HTERT RPE-1 (cell line): ENCODE results near the gene LIN37.

Experiments used
- in situ Hi-C: fragments of 300-500 bp; cut with MboI; formaldehyde crosslinking; loops from 4 replicates; pipeline ENCODE4 v1.14.3; 2020; ENCODE audit warnings: low sequenced_read_pairs

Gene LIN37

DNA sequence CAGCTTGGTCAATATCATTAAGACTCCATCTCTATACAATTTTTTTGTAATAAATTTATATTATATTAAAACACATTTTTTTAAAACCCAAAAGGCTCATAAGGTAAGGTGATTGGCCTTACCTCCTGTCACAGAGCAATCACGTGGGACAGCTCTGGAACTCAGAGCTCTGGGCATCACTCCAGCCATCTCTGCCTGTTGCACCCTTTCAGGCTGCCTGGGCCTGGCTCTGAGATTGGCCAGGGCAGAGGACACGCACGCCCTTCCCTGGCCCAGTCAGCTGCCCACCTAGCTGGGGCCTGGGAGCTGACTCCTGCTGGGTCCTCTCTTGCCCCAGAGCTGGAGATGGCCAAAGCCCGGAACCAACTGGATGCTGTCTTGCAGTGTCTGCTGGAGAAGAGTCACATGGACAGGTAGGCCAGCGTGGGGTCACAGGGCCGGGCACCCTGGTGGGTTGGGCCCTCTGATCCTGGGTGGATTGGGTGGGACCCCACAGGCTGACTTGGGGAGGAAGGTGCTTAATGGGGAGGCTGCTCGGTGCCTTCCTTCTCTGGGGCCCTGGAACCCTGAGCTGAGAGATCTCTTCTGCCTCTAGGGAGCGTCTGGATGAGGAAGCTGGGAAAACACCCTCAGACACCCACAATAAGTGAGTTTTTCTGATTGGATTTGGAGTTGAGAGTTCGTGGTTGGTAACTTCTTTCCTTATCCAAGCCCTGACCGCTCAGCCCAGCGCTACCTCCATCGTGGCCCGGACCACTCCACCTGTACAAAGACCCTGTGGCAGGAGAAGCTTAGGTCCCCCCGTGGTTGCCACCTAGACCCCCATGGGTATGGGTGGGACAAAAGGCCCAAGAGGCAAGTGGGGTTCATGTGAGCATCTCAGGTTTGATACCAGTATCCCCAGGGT lies 3.7 kb downstream of the LIN37 start:
- in situ Hi-C loops = no loop called here

DNA sequence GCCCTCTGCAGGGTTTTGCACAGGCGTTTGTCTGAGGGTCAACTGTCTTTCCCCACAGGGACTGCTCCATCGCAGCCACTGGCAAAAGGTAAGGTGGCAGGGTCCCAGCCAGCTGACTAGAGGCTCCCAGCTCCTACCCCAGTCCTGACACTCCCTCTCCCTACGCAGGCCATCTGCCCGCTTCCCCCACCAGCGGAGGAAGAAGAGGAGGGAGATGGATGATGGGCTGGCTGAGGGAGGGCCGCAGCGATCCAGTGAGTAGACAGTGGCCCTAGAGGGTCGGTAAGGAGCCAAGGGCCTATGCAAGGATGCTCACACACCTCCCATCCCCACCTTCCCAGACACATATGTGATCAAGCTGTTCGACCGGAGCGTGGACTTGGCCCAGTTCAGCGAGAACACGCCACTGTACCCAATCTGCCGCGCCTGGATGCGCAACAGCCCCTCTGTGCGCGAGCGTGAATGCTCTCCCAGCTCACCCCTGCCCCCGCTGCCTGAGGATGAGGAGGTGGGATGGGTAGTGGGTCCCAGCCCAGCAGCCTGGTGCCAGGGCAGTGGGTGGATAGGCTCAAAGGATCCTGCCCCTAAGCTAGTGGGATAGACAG lies 4.5 kb downstream of the LIN37 start:
- in situ Hi-C loops = no loop called here

DNA sequence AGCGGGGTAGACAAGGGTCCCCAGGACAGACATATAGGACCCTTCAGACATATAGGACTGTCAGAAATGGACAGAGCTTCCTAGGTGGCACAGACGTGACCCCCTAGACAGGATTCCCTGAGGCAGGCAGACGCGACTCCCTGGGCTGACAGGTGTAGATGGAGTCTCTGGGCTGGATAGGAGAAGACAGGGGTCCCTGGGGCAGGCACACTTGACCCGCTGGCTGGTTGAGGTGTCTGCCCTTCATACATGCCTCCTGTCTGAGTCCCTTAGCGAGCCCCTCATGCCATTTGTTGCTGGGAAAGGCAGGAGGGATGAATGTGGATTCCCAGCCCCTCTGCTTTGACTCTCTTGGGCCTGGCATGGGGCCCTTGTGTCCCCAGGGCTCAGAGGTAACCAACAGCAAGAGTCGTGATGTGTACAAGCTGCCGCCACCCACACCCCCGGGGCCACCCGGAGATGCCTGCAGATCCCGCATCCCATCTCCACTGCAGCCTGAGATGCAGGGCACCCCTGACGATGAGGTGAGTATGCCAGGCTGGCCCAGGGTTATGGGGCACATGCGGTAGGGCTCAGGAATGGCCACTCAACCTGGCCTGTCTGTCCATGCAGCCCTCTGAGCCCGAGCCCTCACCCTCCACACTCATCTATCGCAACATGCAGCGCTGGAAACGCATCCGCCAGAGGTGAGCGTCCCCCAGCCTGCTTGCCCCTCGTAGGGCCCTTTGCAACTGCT lies 5.4 kb downstream of the LIN37 start:
- in situ Hi-C loops = no loop called here

DNA sequence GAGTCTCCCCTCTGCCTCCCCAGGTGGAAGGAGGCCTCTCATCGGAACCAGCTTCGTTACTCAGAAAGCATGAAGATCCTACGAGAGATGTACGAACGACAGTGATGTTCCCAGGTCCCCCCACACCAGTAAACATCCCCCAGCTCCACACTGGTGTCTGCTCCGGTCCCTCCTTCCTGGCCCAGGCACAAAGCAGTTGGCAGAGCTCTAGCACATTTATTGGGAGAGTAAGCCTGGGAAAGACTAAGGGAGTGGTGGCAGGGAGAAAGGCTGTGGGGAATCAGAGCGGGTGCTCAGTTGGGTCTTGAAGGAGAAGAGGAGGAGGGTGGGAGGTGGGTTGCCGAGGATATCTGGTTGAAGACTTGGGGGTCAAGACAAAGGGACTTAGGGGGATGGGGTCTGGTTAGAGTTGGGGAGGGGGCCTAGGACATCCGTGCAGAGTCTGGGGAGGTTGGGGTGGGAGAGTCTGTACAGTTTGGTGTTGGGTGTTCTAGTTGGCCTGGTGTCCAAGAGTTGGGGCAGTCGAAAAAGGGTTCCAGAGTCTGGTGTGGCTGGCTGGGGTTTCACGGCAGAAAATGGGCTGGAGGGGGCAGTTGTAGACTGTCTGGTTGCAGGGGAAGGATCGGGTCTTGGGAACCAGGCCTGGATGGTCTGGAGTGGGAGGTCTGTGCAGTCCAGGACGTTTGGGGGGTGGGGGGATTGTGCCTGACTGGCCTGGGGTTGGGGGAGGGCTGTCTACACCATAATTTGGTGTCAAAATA lies 6.2 kb downstream of the LIN37 start:
- in situ Hi-C loops = no loop called here

DNA sequence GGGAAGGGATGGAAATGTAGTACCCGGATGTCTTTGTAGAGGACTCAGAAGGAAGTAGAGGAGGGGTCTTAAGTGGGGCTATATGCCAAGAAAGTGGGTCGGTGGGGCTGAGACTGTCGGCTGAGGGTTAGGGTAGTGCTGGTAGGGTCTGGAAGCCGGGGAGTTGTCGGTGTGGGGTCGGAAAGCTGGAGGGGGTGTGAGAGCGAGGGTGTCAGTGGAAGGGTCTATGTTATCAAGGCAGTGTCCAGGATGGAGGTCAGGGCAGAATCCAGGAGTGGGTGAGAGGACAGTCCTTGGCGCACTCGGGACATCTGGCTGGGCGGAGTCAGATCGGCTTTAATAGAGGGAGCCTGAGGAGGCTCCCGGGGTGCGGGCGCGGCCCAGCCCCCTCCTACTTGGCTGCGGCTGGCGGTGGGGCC lies 6.8 kb downstream of the LIN37 start:
- in situ Hi-C loops = no loop called here

DNA sequence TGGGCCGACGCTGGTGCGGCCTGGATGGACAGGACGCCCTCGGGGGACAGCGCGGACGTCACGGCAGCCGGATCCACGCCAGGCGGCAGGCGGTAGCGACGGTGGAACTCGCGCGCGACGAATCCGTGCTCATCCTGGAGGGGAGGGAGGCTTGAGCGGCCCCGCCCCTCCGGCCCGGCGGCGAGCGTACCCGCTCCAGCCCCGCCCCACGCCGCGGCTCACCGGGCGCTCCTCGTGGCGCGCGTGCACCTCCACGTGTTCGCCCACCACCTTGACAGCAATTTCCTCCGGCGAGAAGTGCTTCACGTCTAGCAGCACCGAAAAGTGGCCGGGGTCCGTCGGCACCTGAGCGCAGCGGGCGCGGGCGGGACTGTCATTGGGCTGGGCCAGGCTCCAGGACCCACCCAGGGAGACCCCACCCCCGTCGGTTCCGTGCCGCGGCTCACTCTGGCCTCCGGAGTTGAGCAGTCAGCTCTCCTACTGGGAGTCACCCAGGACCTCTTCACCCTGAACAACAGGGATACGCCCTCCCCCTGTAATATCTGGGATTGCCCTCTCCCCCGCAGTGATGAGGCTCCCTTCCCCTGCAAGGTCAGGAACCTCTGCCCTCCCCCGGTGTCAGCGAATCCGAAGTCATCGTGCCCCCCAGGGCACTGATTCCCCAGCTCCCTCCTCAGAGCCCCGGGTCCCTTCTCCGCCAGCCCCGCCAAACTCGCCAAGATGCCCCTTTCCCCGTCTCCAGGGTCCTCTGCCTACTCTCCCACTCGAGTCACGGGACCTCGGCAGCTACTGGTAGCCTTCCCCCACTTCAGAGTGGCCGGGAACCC lies 7.4 kb downstream of the LIN37 start:
- in situ Hi-C loops = no loop called here

DNA sequence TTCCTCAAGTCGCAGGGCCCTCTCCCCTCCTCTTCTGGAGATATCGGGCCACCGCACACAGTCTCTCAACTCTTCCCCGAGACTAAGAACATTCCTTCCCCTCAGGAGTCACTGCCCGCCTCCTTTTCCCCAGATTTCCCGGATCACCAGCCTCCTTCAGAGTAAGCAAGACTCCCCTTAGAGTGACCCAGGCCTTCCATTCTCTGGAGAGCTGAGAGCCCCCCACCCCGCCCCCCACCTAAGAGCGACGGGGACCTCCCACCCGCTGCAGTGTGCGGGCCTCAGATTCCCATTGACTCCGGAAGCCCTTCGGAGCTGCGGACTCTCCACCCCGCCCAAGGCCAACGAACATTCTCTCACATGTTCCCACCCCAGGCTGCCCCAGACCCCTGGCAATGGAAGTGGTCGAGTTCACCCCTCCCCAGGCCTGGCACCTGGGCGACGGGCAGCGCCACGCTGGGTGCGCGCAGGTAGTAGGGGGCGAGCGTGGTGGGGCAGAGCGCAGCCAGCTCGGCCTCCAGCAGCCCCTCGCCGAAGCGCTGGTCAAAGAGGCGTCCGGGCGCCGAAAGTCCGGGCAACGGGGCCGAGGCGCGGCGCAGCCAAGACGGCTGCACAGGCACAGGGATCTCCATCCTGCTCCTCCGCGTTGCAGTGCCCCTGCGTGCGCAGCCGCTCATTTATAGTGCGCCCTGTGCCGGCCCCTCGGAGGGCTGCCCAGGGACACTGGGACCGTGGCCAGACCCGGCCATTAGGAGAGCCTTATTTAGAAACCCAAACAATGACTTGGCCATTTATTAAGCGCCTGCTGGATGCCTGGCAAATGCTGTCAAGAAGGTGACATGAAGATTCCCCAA lies 8.2 kb downstream of the LIN37 start, which contains the start of gene HSPB6:
TSS of gene HSPB6 (minus strand) at position 653 of the 854 bp plus-strand sequence. CDS start at position 632, 21 bp downstream.
- in situ Hi-C loops = no loop called here

DNA sequence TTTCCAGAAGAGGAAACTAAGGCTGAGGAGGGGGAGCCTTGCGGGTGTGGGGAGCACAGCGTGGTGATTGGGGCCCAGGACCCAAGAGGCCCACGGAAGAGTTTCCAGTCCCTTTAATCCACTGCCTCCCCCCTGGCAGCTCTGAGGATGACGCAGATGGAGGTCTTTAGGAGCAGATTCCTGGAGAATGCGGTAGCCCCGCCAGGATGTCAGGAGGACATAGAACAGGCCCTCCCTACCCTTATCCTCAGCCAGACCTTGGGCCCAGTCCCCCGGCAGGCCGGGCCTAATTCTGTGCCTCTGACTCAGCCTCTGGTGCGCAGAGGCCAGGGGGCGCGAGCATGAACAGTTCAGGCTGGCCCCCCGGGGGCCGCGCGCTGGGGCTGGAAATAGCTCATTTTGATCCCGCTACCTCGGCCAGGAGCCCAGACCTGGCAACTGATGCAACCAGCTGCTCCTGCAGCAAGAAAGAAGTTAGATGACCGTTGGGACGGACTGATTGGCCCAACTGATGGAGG lies 8.9 kb downstream of the LIN37 start:
- in situ Hi-C loops = no loop called here

DNA sequence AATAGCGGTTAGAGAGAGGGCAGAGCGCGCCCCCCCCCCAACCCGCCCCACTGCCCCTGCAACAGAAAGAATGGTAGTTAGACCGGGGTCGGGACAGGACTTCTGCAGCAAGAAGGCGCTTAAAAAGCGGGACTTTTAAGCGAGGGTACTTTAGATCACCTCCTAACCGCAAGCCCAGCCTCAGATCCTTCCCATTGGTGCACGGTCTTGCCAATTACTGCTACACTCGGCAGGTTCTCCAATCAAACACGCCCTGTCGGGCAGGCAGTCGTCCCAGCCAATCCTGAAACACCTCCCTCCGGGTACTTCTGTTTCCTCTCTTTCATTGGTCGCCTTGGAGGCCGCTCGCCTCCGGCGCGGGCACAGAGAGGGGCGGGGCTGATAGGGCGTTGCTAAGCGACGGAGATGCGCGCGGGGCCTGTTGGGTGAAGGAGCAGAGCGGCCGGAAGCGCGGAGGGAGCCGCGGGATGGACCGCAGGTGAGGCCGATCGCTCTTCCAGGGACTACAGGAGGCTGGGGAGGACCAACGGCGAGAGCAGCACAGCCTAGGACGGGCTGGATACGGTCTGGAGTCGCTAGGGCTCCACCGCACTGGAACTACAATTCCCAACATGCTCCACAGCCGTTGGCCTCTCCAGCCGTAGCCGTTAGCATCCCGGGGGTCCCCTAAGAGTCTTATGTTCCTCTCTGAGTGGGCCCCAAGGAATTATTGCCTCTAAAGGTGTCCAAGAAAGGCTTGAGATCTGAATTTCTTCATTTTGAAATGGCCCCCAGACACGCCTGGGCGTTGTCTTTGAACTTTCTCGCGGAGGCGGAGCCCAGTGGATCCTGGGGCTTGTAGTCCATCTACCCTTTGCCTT lies 9.6 kb downstream of the LIN37 start, which contains the start of gene PROSER3:
TSS of gene PROSER3 (plus strand) at position 428 of the 860 bp plus-strand sequence. CDS start at position 468, 40 bp downstream.
- in situ Hi-C loops = no loop called here

DNA sequence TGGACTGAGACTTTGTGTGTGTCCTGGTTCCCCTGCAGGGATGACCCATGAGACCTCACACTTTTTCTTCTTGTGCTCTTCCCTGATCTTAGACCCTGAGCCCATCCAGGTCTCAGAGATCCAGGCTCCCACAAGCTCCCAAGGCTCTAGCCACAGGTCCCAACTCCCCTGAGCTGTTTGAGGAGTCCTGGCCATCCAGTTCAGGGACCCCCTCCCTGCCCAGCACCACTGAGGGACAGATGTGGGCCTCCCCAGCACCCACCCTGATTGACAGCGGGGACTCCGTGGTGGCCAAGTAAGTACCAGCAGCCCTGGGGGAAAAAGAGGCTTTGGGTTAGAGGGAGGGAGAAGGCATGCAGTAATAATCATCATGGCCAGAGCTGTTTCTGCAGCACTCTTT lies 11.3 kb downstream of the LIN37 start:
- in situ Hi-C loops = no loop called here

DNA sequence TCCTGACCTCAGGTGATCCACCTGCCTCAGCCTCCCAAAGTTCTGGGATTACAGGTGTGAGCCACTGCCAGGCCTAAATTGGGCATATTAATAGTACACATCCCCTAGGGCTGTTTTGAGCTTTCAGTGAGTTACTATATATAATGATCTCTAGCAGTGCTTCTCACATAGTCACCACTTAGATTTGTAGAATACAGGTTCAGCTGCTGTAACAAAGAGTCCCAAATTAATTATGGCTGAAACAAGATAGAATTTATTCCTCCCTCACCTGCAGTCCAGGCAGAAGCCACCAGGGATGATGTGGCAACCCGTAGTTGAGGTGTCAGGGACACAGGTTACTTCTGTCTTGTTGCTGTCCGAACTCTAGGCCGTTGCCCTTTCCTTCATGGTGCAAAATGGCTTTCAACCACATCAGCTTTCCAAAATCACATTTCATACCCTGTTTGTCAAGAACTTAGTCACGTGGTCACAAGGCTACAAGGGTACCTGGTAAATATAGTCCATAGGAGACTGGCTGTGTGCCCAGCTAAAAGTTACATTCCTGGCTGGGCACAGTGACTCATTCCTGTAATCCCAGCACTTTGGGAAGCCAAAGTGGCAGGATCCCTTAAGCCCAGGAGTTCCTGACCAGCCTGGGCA lies 12.5 kb downstream of the LIN37 start:
- in situ Hi-C loops = no loop called here

DNA sequence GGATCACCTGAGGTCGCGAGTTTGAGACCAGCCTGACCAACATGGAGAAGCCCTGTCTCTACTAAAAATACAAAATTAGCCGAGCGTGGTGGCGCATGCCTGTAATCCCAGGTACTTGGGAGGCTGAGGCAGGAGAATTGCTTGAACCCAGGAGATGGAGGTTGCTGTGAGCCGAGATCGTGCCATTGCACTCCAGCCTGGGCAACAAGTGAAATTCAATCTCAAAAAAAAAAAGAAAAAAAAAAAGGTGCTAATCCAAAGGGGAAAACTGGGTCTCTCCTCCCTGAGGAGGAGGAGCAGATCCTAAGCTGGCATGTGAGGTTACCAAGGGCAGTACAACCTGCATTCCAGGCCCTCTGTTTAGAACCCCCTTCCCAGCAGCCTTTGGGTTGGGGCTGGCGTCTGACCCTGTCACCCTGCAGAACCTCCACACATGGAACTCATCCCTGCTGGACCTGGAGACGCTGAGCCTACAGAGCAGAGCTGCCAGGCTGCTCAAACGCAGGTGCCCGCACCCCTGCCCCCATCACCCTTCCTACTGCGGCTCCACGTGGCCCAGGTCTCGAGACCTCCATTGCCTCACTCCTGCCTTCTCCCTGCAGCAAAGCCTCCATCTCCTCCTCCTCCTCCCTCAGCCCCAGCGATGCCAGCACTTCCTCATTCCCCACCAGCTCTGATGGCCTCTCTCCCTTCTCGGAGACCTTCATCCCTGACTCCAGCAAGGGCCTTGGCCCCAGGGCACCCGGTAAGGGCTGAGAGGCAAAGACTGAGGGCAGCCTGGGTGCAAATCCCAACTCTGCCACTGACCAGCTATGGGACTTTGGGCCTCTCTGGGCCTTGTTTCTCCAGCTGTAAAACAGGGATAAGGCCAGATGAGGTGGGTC lies 16.3 kb downstream of the LIN37 start:
- in situ Hi-C loops = no loop called here

DNA sequence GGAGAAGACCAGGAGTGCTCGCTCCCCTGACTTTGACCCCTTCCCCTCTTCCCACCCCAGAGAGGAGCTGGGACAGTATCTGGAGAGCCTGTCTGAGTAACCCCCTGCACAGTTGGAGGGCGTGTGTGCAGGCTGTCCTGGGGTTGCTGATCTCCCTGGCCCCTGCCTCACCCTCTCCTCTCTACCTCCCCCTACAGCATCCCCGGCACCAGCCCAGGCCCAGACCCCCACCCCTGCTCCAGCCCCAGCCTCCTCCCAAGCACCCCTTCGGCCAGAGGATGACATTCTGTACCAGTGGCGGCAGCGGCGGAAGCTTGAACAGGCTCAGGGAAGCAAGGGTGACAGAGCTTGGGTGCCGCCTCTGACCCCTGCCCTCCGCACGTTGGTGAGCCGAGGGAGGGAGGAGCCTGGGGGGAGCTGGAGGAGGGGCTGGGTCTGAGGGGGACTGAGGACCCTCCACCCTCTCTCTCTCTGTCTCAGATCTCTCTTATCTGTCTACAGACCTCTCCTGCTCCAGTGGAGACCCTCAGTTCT lies 18.3 kb downstream of the LIN37 start:
- in situ Hi-C loops = no loop called here

DNA sequence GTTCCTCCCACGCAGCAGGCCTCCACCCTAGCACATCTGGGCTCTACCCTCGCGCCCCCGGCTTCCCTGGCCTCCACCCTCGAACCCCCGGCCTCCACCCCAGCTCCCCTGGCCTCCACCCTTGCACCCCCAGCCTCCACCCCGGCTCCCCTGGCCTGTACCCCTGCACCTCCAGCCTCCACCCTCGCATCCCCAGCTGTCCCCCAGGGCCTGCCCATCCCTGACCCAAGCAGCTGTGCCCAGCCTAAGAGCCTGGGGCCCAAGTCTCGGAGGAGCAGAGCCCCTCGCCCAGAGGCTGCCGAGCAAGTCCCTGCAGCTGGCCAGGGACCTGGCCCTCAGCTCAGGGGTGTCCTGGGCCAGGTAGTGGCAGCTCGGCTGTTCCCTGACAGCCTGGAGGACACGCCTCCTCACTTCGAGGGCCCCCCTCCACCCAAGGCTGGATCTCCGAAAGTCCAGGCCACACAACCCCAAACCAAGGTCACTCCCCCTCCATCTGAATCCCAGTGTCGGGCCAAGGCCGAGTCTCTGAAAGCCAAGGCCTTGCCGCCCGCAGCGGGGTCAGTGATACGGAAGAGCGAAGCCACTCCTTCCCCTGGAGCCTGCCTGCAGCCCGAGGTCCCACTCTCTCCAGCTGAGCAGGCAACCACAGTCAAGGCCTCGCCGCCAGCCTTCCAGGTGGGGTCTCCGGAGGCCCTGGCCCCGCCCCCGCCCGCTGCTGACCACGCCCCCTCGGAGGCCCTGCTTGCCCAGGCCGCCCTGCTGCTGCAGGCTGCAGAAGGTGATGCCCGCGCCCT lies 19.1 kb downstream of the LIN37 start:
- in situ Hi-C loops = no loop called here

DNA sequence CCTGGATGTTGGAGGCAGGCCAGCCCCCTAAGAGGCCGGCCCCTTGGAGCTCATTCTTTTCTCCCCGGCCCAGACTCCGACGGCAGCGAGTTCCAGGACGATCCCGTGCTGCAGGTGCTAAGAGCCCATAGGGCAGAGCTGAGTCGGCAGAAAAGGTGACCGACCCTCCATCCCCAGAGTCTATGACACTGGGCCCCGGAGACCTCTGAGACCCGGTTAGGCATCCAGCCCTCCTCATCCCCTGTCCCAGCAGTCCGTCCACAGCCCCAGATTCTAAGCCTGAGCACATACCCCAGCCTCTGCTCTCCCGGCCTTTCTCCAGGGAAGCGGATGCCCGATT lies 19.7 kb downstream of the LIN37 start:
- in situ Hi-C loops = no loop called here
